PC-9 (cell line): ENCODE measurements around the gene IL1R1. TPM values are rescaled to one million over a fixed set of nuclear protein-coding genes. Genes with fewer than 3 reads are reported as not detected.
A peak's percentile ranks its signal among the peaks of the same experiment; 100 is the strongest.

Experiments used
- BruUV-seq: library from RNA; stranded (reverse); fragments of 400-500 nt; replicated peaks from 2 replicates; lab custom pipeline; 2021; lab: Mats Ljungman, UMichigan
- CTCF ChIA-PET: fragments of 300-600 bp; sonication (Branson Sonifier 250); formaldehyde crosslinking; loops from one replicate; lab custom pipeline; 2022; ENCODE audit warnings: antibody characterized with exemption; lab: Charles Lee
- POLR2A ChIA-PET: fragments of 300-600 bp; sonication (Branson Sonifier 250); formaldehyde crosslinking; loops from one replicate; lab custom pipeline; 2022; ENCODE audit warnings: antibody characterized with exemption; ENCODE audit not compliant: unreplicated experiment; lab: Charles Lee
- DNase-seq, 2 experiments: peaks; one replicate each; pipeline versions ENCODE4 v3.0.0 to v3.0.0-alpha.2; 2015 to 2022; ENCODE audit warnings: mixed read lengths in 1 of 2
- H2AFZ ChIP-seq: fragments of 200-600 bp; sonication (generic); 2 replicates; pipeline ENCODE4 v1.8.1; 2017; ENCODE audit warnings: antibody characterized with exemption
- H3F3A ChIP-seq: fragments of 200-600 bp; sonication (generic); 2 replicates; pipeline ENCODE4 v1.8.1; 2017; ENCODE audit warnings: antibody characterized with exemption, mild to moderate bottlenecking, low read depth; ENCODE audit not compliant: insufficient read depth
- H3K27ac ChIP-seq: fragments of 200-600 bp; sonication (generic); 2 replicates; pipeline ENCODE4 v1.6.1; 2016; ENCODE audit warnings: mixed run types
- H3K27me3 ChIP-seq: fragments of 200-600 bp; sonication (generic); 2 replicates; pipeline ENCODE4 v1.6.1; 2016; ENCODE audit warnings: low read depth, mixed run types; ENCODE audit not compliant: insufficient read depth
- H3K36me3 ChIP-seq: fragments of 200-600 bp; sonication (generic); 2 replicates; pipeline ENCODE4 v1.6.1; 2016; ENCODE audit warnings: low read depth, mixed run types
- H3K4me1 ChIP-seq: fragments of 200-600 bp; sonication (generic); replicated peaks from 2 replicates; pipeline ENCODE4 v1.6.1; 2016; ENCODE audit warnings: mixed run types; ENCODE audit not compliant: insufficient read depth
- H3K4me2 ChIP-seq: fragments of 200-600 bp; sonication (generic); 2 replicates; pipeline ENCODE4 v1.6.1; 2017; ENCODE audit warnings: mixed run types
- H3K4me3 ChIP-seq: fragments of 200-600 bp; sonication (generic); 2 replicates; pipeline ENCODE4 v1.6.1; 2016; ENCODE audit warnings: mixed run types
- H3K79me2 ChIP-seq: fragments of 200-600 bp; sonication (generic); 2 replicates; pipeline ENCODE4 v1.6.1; 2017; ENCODE audit warnings: low read depth, mixed run types
- H3K9me2 ChIP-seq: fragments of 200-600 bp; sonication (generic); 2 replicates; pipeline ENCODE4 v1.8.1; 2017; ENCODE audit warnings: mild to moderate bottlenecking; ENCODE audit not compliant: insufficient read depth
- H3K9me3 ChIP-seq: fragments of 200-600 bp; sonication (generic); 2 replicates; pipeline ENCODE4 v1.8.1; 2016; ENCODE audit warnings: low read depth; ENCODE audit not compliant: insufficient read depth
- H4K20me1 ChIP-seq: fragments of 200-600 bp; sonication (generic); 2 replicates; pipeline ENCODE4 v1.8.1; 2017; ENCODE audit not compliant: insufficient read depth
- EZH2 ChIP-seq: fragments of 200-600 bp; sonication (generic); IDR thresholded peaks from 2 replicates; pipeline ENCODE4 v1.8.0; 2017; ENCODE audit warnings: antibody characterized with exemption, low read depth
- intact Hi-C: fragments of 100-400 bp; cut with micrococcal nuclease; formaldehyde crosslinking; loops from one replicate; pipeline ENCODE4 v1.10.0; 2022; ENCODE audit not compliant: unreplicated experiment
- total RNA-seq: library from RNA; stranded (reverse); gene quantifications from 2 replicates; pipeline ENCODE4 v1.2.3, GENCODE V29; 2021
- TF ChIP-seq, protein P1 (sequence below): fragments of 200-600 bp; sonication (generic); conservative IDR thresholded peaks from 2 replicates; pipeline ENCODE4 v1.6.1; 2017; ENCODE audit warnings: mixed run types, antibody characterized with exemption, mild to moderate bottlenecking, moderate library complexity

Gene IL1R1
- total RNA-seq, 1 experiment from 2014 or later = 6.5 TPM

DNA sequence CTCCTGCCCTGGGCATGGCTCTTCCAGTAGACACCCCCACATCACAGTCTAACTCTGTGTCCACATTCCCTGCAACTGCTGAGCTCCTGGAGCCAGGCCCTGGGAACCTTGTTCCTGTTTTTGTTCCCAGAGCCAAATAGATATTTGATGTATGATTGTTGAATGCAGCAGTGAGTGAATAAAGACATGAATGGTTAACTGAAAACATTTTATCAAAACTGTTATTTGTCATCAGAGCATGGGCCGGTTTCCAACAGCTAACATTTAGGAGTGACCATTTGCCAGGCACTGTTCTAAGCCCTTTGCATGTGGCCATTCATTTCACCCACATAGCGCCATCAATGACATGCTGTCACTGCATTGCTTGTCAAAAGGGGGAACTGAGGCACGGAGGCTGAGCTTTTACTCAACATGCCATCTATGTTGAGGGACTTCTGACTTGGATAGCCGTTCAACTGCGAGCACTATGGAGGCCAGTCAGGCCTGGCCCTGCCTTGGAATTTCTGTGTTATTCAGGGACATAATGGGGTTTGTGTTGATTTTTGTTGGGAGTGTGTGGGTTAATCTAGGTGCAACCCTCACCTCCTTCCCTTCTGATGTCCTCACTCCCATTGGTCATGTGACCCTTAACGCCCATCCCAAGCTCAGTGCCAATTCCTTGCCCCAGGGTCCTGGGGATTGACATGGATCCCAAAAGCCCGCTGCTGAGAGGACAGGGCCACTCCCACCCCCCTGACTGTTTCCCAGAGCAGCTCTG, 12.6 kb downstream of the IL1R1 start:
- Histone ChIP-seq H3K9me2 (no peaks in the 10 kb centered on the region), H3K36me3 (no peaks in the 10 kb centered on the region), H3K27me3 (no peaks in the 10 kb centered on the region), H3K4me2 (peak overlapping the region; percentile 50), H3F3A (peaks cover 26% of the 10 kb centered on the region), H3K4me1 (peaks cover 40% of the 10 kb centered on the region), H4K20me1 (no peaks in the 10 kb centered on the region), H3K79me2 (no peaks in the 10 kb centered on the region), H3K27ac (peak overlapping the region; percentile 64), H2AFZ (no peak overlapping the region), H3K4me3 (no peak overlapping the region), H3K9me3 (no peaks in the 10 kb centered on the region; the same call in 1 of the 2 replicates)
- POLR2A ChIA-PET = no interaction called here
- no TSS peak for BruUV-seq
- DNase-seq = no peak
- intact Hi-C loops = no loop called here
- TF ChIP-seq EZH2 = no peak
- TF ChIP-seq, protein P1, sequence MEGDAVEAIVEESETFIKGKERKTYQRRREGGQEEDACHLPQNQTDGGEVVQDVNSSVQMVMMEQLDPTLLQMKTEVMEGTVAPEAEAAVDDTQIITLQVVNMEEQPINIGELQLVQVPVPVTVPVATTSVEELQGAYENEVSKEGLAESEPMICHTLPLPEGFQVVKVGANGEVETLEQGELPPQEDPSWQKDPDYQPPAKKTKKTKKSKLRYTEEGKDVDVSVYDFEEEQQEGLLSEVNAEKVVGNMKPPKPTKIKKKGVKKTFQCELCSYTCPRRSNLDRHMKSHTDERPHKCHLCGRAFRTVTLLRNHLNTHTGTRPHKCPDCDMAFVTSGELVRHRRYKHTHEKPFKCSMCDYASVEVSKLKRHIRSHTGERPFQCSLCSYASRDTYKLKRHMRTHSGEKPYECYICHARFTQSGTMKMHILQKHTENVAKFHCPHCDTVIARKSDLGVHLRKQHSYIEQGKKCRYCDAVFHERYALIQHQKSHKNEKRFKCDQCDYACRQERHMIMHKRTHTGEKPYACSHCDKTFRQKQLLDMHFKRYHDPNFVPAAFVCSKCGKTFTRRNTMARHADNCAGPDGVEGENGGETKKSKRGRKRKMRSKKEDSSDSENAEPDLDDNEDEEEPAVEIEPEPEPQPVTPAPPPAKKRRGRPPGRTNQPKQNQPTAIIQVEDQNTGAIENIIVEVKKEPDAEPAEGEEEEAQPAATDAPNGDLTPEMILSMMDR = no peak
- CTCF ChIA-PET = no interaction called here

DNA sequence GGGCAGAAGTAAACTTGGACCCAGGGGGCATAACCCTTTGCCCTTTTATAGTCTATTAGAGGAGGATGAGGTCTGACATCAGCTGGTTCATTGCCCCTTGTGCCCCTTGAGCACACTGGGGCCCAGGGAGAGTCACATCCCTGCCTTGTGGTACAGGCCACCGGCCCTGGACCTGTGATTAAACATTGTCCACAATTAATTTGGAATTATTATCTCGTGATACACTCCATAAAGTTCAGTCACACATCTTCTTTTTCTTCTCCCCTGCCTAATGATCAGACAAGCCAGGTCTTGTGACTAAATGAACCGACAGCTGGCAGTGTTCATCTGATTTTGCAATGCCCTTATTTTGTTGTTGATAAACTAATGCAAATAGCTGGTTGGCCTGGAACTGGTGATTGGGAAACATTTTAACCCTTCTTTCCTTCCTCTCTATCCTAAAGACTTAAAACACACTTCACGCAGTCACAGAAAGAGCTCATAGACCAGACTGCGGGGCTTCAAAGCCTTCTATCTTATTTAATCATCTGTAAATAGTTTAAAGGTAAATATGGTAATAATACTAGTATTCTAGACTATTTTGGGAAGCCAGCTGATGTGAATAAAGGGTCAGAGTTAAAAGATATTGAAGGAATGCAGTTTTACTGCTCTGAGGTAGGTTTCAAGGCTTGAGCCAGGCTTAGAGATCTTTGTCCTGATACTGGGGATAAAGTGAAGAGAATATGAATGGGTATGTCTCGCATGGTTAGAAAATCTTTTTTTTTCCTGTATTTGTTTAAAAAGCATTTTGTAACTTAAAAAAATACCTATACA, 13.4 kb downstream of the IL1R1 start:
- Histone ChIP-seq H3K27me3 (no peaks in the 10 kb centered on the region), H3K27ac (peak overlapping the region; percentile 64), H3K36me3 (no peaks in the 10 kb centered on the region), H3K9me3 (no peaks in the 10 kb centered on the region), H3F3A (peaks cover 27% of the 10 kb centered on the region), H3K9me2 (no peaks in the 10 kb centered on the region), H3K4me3 (no peak overlapping the region), H2AFZ (0 out of 2 replicates have a peak overlapping the region, but pooled peaks have one; percentile 15), H3K79me2 (no peaks in the 10 kb centered on the region), H3K4me1 (peaks cover 45% of the 10 kb centered on the region), H3K4me2 (peak overlapping the region; percentile 50), H4K20me1 (no peaks in the 10 kb centered on the region)
- TF ChIP-seq, protein P1 = no peak
- TF ChIP-seq EZH2 = no peak
- DNase-seq = peak in 1 of 2 experiments; percentile 96
- ChIA-PET POLR2A (no interaction called here), CTCF (interaction anchor here (0.8 kb wide), 1 partner anchor 136 kb away, joined by 3 read pairs; no protein-coding TSS in a partner anchor)
- intact Hi-C loops = loop anchor here (1.0 kb wide), 1 partner anchor 37 kb away; no protein-coding TSS in a partner anchor
- no TSS peak for BruUV-seq

DNA sequence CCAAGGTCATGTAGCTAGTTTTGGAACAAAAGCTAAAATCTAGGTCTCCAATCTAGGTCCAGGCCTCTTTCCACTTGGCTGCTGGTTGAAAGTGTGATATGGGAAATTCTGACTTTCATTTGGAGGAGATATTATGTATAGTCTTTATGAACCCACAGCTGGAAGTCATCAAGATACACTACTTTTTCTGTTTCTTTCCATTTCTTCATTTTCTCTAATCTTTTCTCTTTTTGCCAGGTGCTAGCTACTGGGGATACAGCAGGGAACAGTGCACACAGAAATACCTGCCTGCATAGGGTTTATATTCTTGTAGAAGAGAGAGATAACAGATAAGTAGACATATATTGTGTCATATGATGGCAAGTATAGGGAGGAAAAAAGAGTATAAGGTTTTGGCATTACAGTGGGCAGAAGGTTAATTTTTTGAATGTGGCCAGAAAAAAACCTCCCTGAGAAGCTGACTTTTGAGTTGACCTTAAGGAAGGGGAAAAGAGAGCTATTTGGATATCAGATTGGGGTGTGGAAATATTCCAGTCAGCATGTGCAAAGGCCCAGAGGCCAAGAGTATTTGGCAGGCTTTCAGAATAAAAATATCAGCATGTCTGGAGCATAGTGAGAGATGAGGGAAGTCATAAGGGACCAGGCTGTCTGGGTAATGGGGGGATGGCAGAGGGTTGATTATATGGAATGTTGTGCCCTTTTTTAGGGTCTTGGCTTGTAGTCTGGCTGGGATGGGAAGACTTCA, 15.6 kb downstream of the IL1R1 start:
- no peaks in the 10 kb centered on the region for H3K36me3 ChIP-seq
- CTCF ChIA-PET = interaction anchor here (0.6 kb wide), 1 partner anchor 59 kb away, joined by 3 read pairs; no protein-coding TSS in a partner anchor
- intact Hi-C loops = no loop called here
- H3K27ac ChIP-seq = no peak overlapping the region
- no peaks in the 10 kb centered on the region for H3K79me2 ChIP-seq
- POLR2A ChIA-PET = interaction anchor here (0.6 kb wide), 1 partner anchor 75 kb away, joined by 6 read pairs; no protein-coding TSS in a partner anchor
- no peak for DNase-seq
- H3K27me3 ChIP-seq = no peaks in the 10 kb centered on the region
- peaks cover 41% of the 10 kb centered on the region for H3F3A ChIP-seq
- H3K9me3 ChIP-seq = no peaks in the 10 kb centered on the region
- TF ChIP-seq EZH2 = no peak
- TF ChIP-seq, protein P1 = no peak
- peaks cover 66% of the 10 kb centered on the region for H3K4me1 ChIP-seq
- no peaks in the 10 kb centered on the region for H4K20me1 ChIP-seq
- no peak overlapping the region for H2AFZ ChIP-seq
- H3K4me3 ChIP-seq = no peak overlapping the region
- BruUV-seq = no TSS peak
- no peaks in the 10 kb centered on the region for H3K9me2 ChIP-seq
- H3K4me2 ChIP-seq = no peak overlapping the region
